ENCODE data around the gene COL25A1.
"Not testable (repeated sequence)": the region's sequence is repeated elsewhere in the genome, so short reads cannot be mapped to it uniquely, and the experiment has no call there.

COL25A1 gene

GRCh38 chr4:108946237-108946636 lies 356.2 kb downstream of the COL25A1 start:
- DNase-seq, result no peak

DNA sequence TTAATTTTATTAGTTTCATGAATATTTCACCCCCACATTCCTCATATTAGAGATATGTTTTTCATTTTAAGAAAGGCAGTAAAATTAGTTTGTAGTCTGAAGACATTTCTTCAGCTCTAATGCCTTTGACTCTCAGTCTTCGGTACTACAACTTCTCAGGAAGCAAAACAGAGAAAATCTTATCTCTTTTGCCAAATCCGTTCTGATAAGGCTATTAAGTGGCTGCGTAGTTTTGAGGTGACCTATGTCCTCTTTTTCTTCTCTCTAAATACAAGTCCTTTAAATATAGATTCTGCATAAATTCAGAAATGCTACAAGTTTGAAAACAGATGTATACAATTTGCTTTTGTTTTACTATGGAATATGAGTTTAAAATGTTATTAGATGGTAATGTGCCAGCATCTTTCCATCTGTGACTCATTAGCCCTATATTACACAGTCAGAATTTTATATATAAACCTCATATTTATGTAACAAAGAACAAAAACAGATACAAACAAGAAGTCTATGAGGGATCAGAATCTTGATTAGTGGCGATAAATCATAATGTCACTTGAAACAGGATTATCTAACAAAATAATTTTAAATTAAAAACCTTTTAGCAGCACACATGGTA lies 358.4 kb downstream of the COL25A1 start:
- DNase-seq, result no peak

DNA sequence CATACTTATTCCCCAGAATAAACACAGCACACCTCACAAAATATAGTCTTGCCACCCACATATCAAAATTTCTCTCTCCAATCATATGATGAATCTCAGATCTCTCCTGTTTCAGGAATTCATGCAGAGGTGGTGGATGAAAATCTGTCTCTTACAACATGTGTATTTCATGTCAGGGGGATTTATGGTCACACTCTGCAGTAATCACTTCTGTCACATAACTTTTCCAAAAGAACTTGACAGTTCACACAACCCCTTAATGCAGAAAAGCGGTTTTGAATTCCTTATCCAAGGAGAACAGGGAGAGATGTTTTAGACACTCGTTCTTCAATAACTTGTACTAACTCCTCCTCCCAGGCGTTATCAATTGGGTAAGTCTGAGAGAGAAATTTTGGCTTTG lies 359.1 kb downstream of the COL25A1 start:
- no peak for DNase-seq

GRCh38 chr4:108941904-108942430 lies 360.5 kb downstream of the COL25A1 start:
- no peak for DNase-seq

DNA sequence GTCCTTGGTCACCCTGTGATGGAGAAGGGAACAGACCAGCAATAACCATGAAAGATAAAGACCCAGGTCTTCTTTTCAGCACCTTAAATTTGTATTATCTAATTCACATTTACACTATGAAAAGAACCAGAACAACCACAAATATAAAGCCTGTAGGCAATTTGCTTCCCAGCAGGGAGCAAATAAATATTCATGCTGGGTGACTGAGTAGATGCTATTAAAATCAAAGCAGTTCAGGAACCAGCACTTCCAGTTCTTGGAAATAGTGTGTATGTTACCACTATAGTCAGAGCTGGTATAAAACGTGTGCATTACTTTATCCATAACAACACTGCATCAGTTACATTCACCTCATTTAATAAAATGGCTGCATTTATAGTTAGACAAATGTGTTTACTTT lies 361.8 kb downstream of the COL25A1 start:
- no peak for DNase-seq

DNA sequence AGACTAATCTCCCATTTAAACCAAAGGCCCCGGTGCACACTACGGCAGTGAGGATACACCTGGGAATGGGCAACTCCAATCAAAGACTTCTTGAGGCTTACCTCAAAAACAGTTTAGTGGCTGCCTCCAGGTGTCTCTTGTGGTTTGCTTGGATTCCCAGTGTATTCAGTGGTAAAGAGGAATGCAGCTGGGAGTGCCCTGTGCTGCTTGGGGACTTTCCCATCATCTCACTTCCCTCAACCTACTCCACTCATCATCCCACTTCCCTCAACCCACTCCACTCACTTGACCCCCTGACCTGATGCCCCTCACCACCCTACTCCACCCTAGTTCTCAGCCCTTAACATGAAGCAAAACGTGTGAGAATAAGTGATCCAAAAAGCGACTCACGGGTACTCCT lies 362.3 kb downstream of the COL25A1 start:
- no peak for DNase-seq

DNA sequence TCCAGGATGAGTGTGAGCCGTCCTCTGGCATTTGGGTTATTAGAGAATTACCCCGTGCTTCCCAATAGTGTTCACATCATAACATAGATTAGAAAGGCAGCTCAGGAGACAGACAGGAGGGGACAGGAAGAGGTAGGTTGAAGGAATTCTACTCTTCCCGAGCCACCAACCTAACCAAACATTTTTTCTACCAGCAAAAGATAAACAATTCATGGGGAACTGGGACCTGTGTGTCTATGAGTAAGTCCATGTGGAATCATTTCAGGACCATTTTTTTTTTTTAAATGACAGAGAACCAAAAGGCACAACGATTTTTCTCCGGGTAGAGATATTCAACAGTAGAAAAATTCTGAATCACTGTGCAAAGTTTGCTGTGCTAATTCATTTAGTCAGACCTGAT lies 365.4 kb downstream of the COL25A1 start:
- no peak for DNase-seq

- not testable (repeated sequence) for DNase-seq
These were observed 368.5 kb downstream of the COL25A1 start for GRCh38 chr4:108933925-108934324.

- DNase-seq, result no peak
These were observed 369.4 kb downstream of the COL25A1 start for GRCh38 chr4:108933046-108933445.

GRCh38 chr4:108931926-108932325 lies 370.5 kb downstream of the COL25A1 start:
- DNase-seq, result no peak

- no peak for DNase-seq
These were observed 372.3 kb downstream of the COL25A1 start for GRCh38 chr4:108930186-108930585.

GRCh38 chr4:108926781-108927180 lies 375.7 kb downstream of the COL25A1 start:
- no peak for DNase-seq

- no peak for DNase-seq
These were observed 376.4 kb downstream of the COL25A1 start for GRCh38 chr4:108926061-108926460.

DNA sequence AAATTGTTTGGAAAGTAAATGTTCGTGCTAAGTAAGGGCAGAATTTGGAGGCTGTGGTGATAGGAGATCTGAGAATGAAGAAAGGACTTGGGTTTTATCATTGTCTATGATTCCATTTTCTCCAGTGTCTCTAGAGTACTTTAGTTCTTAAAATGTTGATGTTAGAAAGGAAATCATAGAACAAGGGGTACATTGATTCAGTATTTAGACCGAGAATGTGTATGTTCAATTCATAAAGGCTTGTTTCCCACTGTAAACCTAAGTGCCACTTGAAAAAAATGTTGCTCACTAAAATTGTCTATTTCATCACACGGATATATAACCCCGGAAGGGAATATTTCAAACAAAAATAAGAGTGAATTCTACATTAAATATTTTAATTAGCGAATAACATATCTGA lies 380.3 kb downstream of the COL25A1 start:
- DNase-seq, result no peak

DNA sequence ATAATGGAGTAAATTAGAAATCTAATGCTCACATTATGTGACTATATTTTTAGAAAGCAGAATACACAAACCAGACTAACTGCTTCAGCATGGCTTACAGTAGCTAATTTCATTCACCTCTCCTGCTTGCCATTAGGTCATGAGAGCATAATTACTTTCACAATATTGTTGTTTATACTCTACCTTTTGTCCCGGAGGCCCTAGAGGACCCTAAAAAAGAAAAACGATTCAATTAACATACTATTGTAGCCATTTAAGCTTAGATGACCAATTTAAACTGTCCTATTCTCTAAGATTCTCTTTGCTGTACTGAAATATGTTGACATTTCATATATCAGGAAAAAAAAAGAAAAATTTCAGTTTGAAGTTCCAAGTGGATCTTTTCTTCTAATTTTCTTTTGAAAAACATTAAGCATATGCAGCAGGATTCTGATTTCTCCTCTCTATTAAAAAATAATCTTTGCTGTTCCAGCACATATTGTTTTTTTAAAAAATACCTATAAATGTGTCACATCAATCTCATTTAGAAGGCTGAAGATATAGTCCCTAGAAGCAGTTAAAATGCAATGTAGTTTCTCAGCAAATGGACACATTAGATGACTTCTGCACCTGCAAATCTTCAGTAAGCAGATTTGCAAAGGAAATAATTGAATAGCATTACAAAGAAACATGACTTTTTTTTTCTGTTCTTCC lies 381.9 kb downstream of the COL25A1 start:
- no peak for DNase-seq

DNA sequence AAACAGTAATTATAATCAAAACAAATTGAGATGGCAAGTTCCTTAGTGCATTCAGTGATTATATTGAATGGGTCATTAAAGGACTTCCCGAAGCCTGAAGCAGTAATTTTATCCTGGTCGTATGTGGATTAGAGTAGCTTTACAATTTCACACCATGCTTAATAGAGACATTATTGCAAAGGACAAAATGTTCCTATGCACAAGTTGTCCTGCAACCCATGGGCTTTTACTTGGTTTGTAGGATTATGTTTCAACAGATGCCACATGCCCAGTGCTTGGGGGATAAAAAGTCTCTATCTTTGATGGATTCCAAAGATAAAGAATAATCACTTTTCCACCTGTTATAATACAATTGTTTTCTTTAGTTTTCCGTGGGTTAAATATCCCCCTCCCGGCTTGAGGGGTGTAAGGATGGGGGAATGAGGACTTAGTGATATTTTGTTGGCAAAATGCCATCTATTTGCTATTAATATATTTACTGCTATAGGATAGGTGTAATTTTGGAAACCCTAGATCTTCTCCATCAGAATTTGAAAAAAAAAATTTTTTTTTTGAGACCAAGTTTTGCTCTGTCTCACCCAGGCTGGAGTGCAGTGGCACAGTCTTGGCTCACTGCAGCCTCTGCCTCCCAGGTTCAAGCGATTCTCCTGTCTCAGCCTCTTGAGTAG lies 383.1 kb downstream of the COL25A1 start:
- no peak for DNase-seq

DNA sequence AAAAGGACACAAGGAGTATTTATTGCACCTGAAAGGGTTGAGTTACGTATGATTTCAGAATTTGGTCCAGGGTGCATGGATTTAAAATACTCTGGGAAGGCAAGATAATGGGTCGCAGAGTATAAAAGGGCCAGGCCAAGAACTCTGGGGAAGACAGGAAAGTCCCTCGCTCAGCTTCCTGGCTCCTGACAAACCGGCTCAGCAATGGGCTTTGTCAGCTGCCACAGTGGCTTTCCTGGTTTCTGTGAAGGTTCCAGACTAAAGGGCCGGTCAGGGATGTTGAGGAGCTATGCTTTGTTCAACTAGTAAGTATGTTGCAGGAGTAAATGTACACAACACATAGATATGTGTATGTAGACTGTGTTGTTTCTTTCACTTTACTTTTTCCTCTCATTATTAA lies 385.2 kb downstream of the COL25A1 start:
- no peak for DNase-seq

- no peak for DNase-seq
These were observed 385.8 kb downstream of the COL25A1 start for GRCh38 chr4:108916638-108917037.

DNA sequence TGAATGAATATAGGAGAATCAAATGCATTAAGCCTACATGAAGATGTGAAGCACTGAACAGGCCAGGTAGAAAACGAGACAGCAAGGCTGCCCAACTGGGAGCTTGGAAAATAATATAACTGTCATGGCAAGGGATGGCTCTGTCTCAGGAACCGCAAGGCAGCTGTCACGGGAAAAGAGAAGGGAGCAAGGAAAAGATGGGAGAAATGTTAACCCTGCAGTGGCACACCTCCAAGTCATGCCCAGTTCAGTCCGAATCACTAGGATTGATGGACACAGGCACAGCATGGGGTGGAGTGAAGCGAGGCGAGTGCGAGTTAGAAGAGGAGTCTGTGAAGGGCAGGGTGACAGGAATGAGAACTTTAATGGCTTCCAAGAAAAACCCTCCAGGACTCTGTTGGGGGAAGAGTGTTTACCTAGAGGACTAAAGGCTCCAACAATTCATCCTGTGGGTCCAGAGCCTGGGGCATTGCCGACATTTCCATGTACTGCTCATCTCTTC lies 395.5 kb downstream of the COL25A1 start:
- no peak for DNase-seq

- DNase-seq, result no peak
These were observed 396.5 kb downstream of the COL25A1 start for GRCh38 chr4:108906006-108906405.

GRCh38 chr4:108903464-108904221 lies 398.8 kb downstream of the COL25A1 start:
- DNase-seq, result no peak

DNA sequence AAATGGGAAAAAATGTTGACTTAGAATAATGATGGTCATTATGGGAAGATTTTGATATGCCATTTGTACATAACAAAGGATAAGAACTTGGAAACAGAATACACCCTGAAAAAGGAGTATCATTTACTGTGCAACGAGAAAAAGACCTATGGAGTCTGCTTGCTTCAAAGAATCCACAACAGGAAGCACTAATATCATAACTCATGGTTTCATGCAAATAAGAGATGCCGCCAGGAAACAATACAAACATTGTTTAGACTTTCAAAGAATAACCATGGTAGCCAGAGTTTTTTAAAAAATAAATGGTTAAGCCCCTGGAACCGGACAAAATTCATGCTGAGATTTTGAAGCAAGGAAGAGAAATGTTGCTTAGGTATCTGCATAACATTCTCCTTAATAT lies 399.7 kb downstream of the COL25A1 start:
- DNase-seq, result no peak

DNA sequence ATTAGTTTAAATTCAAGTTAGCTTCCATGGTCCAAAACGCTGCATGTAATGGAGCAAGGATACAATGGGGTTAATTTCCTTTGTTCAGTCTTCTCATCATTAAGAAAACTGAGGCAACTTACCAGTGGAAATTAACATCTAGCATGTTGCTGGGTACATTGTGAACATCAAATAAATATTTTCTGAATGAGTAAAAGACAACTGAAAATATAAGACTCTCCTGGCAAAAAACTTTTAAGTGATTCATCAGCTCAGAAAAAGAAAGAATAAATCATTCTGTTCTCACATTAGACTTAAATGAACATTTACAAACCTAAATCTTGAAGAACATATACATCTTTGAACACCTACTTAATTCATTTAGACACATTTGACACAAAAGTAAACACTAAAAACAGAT lies 401.2 kb downstream of the COL25A1 start:
- no peak for DNase-seq
